WTC11 (cell line): ENCODE measurements around the gene ADARB2. TPM values are rescaled to one million over a fixed set of nuclear protein-coding genes. Genes with fewer than 3 reads are reported as not detected.

Experiments
- ATAC-seq: fragments of 200-7000 bp; cut with Tn5 transposase; 2 replicates; pipeline ENCODE4 v1.10.0; 2021; ENCODE audit warnings: mild to moderate bottlenecking, moderate library complexity
- CTCF ChIA-PET: fragments of 300-600 bp; sonication (Branson Sonifier 250); formaldehyde crosslinking; loops from one replicate; lab custom pipeline; 2021; ENCODE audit warnings: antibody characterized with exemption; lab: Charles Lee
- POLR2A ChIA-PET: fragments of 350-600 bp; sonication (Branson Sonifier 250); formaldehyde crosslinking; loops from one replicate; lab custom pipeline; 2021; ENCODE audit warnings: antibody characterized with exemption; lab: Charles Lee
- DNase-seq: peaks from one replicate; pipeline ENCODE4 v3.0.0; 2021; ENCODE audit warnings: low spot score
- H3K27ac Mint-ChIP-seq: 2 replicates; pipeline ENCODE4 v1.8.0; 2021; ENCODE audit warnings: mixed read lengths
- H3K27me3 Mint-ChIP-seq: 2 replicates; pipeline ENCODE4 v1.8.0; 2021; ENCODE audit warnings: low read depth, mild to moderate bottlenecking, moderate library complexity, mixed read lengths
- H3K36me3 Mint-ChIP-seq: 2 replicates; pipeline ENCODE4 v1.8.0; 2021; ENCODE audit warnings: mixed read lengths
- H3K4me1 Mint-ChIP-seq: 2 replicates; pipeline ENCODE4 v1.8.0; 2022; ENCODE audit warnings: mixed read lengths
- H3K4me3 Mint-ChIP-seq: 2 replicates; pipeline ENCODE4 v1.8.0; 2021; ENCODE audit warnings: mild to moderate bottlenecking, moderate library complexity, mixed read lengths
- H3K9me3 Mint-ChIP-seq: 2 replicates; pipeline ENCODE4 v1.8.0; 2021; ENCODE audit warnings: mixed read lengths
- CREB1 ChIP-seq: sonication (generic); formaldehyde crosslinking; IDR thresholded peaks from 2 replicates; pipeline ENCODE4 v1.8.0; 2023; ENCODE audit warnings: mild to moderate bottlenecking, missing genetic modification reagents
- CREM ChIP-seq: sonication (generic); formaldehyde crosslinking; IDR thresholded peaks from 2 replicates; pipeline ENCODE4 v1.8.1; 2022; ENCODE audit warnings: mild to moderate bottlenecking, missing genetic modification reagents, moderate library complexity
- E2F4 ChIP-seq: sonication (generic); formaldehyde crosslinking; IDR thresholded peaks from 2 replicates; pipeline ENCODE4 v1.8.1; 2022; ENCODE audit warnings: low read depth, mild to moderate bottlenecking, moderate library complexity, missing genetic modification reagents, borderline replicate concordance
- EMX1 ChIP-seq: fragments of 250-450 bp; sonication (Bioruptor Pico); IDR thresholded peaks from 2 replicates; pipeline ENCODE4 v1.8.0; 2021; ENCODE audit warnings: mild to moderate bottlenecking
- ESRRA ChIP-seq: sonication (generic); formaldehyde crosslinking; IDR thresholded peaks from 2 replicates; pipeline ENCODE4 v1.8.1; 2022; ENCODE audit warnings: mild to moderate bottlenecking, missing genetic modification reagents, borderline replicate concordance
- FOXP1 ChIP-seq: sonication (generic); formaldehyde crosslinking; IDR thresholded peaks from 2 replicates; pipeline ENCODE4 v1.8.0; 2022; ENCODE audit warnings: missing genetic modification reagents, mild to moderate bottlenecking, moderate library complexity, borderline replicate concordance
- FOXP4 ChIP-seq: sonication (generic); formaldehyde crosslinking; IDR thresholded peaks from 2 replicates; pipeline ENCODE4 v1.8.0; 2022; ENCODE audit warnings: mild to moderate bottlenecking, missing genetic modification reagents
- IRF2 ChIP-seq: sonication (generic); formaldehyde crosslinking; IDR thresholded peaks from 2 replicates; pipeline ENCODE4 v1.8.0; 2022; ENCODE audit warnings: low read depth, missing genetic modification reagents, borderline replicate concordance
- KAT7 ChIP-seq: sonication (generic); formaldehyde crosslinking; IDR thresholded peaks from 2 replicates; pipeline ENCODE4 v1.8.1; 2023; ENCODE audit warnings: missing genetic modification reagents, mild to moderate bottlenecking, borderline replicate concordance
- MXD4 ChIP-seq: fragments of 250-450 bp; sonication (Bioruptor Pico); IDR thresholded peaks from 2 replicates; pipeline ENCODE4 v1.8.0; 2021; ENCODE audit warnings: mild to moderate bottlenecking, moderate library complexity, borderline replicate concordance
- NR1H2 ChIP-seq: sonication (generic); formaldehyde crosslinking; IDR thresholded peaks from 2 replicates; pipeline ENCODE4 v1.9.0; 2021; ENCODE audit warnings: mild to moderate bottlenecking, moderate library complexity, missing genetic modification reagents
- NR2C2 ChIP-seq: sonication (generic); formaldehyde crosslinking; IDR thresholded peaks from 2 replicates; pipeline ENCODE4 v1.8.0; 2022; ENCODE audit warnings: mild to moderate bottlenecking, missing genetic modification reagents
- TEAD4 ChIP-seq: sonication (generic); formaldehyde crosslinking; IDR thresholded peaks from 2 replicates; pipeline ENCODE4 v1.8.0; 2022; ENCODE audit warnings: mild to moderate bottlenecking, missing genetic modification reagents
- ZNF219 ChIP-seq: sonication (generic); formaldehyde crosslinking; IDR thresholded peaks from 2 replicates; pipeline ENCODE4 v1.8.0; 2023; ENCODE audit warnings: missing genetic modification reagents, mild to moderate bottlenecking, borderline replicate concordance
- ZNF396 ChIP-seq: fragments of 250-450 bp; sonication (Bioruptor Pico); IDR thresholded peaks from 2 replicates; pipeline ENCODE4 v1.8.0; 2021; ENCODE audit warnings: mild to moderate bottlenecking, moderate library complexity, borderline replicate concordance
- ZNF671 ChIP-seq: fragments of 250-450 bp; sonication (Bioruptor Pico); IDR thresholded peaks from 2 replicates; pipeline ENCODE4 v1.8.0; 2021; ENCODE audit warnings: mild to moderate bottlenecking
- total RNA-seq: library from RNA; stranded (reverse); gene quantifications from 3 replicates; pipeline ENCODE4 v1.2.3, GENCODE V29; 2021
- TF ChIP-seq, protein P1 (sequence below): sonication (generic); formaldehyde crosslinking; IDR thresholded peaks from 2 replicates; pipeline ENCODE4 v1.8.1; 2023; ENCODE audit warnings: mild to moderate bottlenecking, moderate library complexity, missing genetic modification reagents
- TF ChIP-seq, protein P2 (sequence below): sonication (generic); formaldehyde crosslinking; IDR thresholded peaks from 2 replicates; pipeline ENCODE4 v1.8.1; 2023; ENCODE audit warnings: mild to moderate bottlenecking, missing genetic modification reagents, borderline replicate concordance
- TF ChIP-seq, protein P3 (sequence below): fragments of 250-450 bp; sonication (Bioruptor Pico); IDR thresholded peaks from 2 replicates; pipeline ENCODE4 v1.9.0; 2021; ENCODE audit warnings: mild to moderate bottlenecking
- TF ChIP-seq, protein P4 (sequence below): sonication (generic); formaldehyde crosslinking; conservative IDR thresholded peaks from 2 replicates; pipeline ENCODE4 v1.8.1; 2022; ENCODE audit warnings: mild to moderate bottlenecking, missing genetic modification reagents
- TF ChIP-seq, protein P5 (sequence below): fragments of 200-600 bp; IDR thresholded peaks from 2 replicates; pipeline ENCODE4 v1.8.0; 2022; ENCODE audit warnings: antibody characterized with exemption

ADARB2 gene
- total RNA-seq, 1 experiment from 2014 or later = 3.7 TPM

- no peaks in the 10 kb centered on the region for H3K36me3 Mint-ChIP-seq
These were observed 315.1 kb downstream of the ADARB2 start for GRCh38 chr10:1422275-1422674.

DNA sequence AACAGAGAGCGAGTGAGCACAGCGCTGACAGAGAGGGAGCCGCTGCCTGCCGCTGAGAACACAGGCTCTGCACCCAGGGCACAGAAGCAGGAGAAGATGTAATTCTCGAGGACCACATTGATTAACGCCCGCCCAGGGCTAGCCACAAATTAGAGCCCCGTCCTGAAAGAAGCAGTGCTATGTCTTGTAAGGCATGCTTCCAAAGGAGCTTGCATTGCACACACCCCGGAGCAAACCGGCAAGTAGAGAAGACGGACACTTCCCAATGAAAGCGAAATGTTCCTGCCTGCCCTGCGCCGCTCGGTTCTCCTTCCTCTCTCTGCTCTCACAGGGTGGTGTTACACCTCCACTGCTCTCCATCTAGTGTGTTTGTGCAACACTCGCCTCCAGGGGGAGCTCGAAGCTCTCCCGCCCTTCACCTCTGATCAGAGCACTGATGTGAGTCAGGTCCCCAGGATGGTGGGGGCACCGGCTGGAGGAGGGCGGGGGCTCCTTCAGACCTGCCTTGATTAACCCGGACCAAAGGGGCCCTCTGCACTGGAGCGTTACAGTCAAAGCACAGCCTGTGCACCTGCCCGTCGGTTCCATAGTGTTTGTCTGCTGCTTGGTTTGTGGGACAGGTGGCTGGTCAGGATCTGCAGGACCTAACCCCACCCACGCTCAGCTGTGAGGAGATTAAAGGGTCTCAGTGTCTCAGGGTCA lies 316.5 kb downstream of the ADARB2 start:
- Mint-ChIP-seq H3K4me1 (peaks cover 29% of the 10 kb centered on the region), H3K36me3 (no peaks in the 10 kb centered on the region), H3K4me3 (peak overlapping the region; percentile 77), H3K27me3 (peaks cover 45% of the 10 kb centered on the region), H3K9me3 (no peaks in the 10 kb centered on the region), H3K27ac (no peak overlapping the region)
- POLR2A ChIA-PET = interaction anchor here (0.6 to 0.7 kb wide), 2 partner anchors 97 to 297 kb away, joined by 4 to 5 read pairs; no protein-coding TSS in a partner anchor
- ATAC-seq (peak; percentile 99), DNase-seq (peak; percentile 94)
- CTCF ChIA-PET = interaction anchor here (0.6 to 4.0 kb wide), 49 partner anchors 9 to 1507 kb away, joined by 3 to 31 read pairs (median 4); partner anchors contain the start of gene ADARB2
- TF ChIP-seq ZNF219 = no peak
- TF ChIP-seq ESRRA (CRISPR knock-in tag) = no peak
- no peak for TF ChIP-seq E2F4 (CRISPR knock-in tag)
- no peak; the same call in 1 of the 2 replicates for TF ChIP-seq FOXP1
- TF ChIP-seq NR1H2 = no peak
- TF ChIP-seq, protein P1, sequence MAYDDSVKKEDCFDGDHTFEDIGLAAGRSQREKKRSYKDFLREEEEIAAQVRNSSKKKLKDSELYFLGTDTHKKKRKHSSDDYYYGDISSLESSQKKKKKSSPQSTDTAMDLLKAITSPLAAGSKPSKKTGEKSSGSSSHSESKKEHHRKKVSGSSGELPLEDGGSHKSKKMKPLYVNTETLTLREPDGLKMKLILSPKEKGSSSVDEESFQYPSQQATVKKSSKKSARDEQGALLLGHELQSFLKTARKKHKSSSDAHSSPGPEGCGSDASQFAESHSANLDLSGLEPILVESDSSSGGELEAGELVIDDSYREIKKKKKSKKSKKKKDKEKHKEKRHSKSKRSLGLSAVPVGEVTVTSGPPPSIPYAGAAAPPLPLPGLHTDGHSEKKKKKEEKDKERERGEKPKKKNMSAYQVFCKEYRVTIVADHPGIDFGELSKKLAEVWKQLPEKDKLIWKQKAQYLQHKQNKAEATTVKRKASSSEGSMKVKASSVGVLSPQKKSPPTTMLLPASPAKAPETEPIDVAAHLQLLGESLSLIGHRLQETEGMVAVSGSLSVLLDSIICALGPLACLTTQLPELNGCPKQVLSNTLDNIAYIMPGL (CRISPR knock-in tag) = no peak; the same call in 1 of the 2 replicates
- TF ChIP-seq, protein P2, sequence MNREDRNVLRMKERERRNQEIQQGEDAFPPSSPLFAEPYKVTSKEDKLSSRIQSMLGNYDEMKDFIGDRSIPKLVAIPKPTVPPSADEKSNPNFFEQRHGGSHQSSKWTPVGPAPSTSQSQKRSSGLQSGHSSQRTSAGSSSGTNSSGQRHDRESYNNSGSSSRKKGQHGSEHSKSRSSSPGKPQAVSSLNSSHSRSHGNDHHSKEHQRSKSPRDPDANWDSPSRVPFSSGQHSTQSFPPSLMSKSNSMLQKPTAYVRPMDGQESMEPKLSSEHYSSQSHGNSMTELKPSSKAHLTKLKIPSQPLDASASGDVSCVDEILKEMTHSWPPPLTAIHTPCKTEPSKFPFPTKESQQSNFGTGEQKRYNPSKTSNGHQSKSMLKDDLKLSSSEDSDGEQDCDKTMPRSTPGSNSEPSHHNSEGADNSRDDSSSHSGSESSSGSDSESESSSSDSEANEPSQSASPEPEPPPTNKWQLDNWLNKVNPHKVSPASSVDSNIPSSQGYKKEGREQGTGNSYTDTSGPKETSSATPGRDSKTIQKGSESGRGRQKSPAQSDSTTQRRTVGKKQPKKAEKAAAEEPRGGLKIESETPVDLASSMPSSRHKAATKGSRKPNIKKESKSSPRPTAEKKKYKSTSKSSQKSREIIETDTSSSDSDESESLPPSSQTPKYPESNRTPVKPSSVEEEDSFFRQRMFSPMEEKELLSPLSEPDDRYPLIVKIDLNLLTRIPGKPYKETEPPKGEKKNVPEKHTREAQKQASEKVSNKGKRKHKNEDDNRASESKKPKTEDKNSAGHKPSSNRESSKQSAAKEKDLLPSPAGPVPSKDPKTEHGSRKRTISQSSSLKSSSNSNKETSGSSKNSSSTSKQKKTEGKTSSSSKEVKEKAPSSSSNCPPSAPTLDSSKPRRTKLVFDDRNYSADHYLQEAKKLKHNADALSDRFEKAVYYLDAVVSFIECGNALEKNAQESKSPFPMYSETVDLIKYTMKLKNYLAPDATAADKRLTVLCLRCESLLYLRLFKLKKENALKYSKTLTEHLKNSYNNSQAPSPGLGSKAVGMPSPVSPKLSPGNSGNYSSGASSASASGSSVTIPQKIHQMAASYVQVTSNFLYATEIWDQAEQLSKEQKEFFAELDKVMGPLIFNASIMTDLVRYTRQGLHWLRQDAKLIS (CRISPR knock-in tag) = no peak
- no peak for TF ChIP-seq MXD4 (CRISPR knock-in tag)
- TF ChIP-seq, protein P3, sequence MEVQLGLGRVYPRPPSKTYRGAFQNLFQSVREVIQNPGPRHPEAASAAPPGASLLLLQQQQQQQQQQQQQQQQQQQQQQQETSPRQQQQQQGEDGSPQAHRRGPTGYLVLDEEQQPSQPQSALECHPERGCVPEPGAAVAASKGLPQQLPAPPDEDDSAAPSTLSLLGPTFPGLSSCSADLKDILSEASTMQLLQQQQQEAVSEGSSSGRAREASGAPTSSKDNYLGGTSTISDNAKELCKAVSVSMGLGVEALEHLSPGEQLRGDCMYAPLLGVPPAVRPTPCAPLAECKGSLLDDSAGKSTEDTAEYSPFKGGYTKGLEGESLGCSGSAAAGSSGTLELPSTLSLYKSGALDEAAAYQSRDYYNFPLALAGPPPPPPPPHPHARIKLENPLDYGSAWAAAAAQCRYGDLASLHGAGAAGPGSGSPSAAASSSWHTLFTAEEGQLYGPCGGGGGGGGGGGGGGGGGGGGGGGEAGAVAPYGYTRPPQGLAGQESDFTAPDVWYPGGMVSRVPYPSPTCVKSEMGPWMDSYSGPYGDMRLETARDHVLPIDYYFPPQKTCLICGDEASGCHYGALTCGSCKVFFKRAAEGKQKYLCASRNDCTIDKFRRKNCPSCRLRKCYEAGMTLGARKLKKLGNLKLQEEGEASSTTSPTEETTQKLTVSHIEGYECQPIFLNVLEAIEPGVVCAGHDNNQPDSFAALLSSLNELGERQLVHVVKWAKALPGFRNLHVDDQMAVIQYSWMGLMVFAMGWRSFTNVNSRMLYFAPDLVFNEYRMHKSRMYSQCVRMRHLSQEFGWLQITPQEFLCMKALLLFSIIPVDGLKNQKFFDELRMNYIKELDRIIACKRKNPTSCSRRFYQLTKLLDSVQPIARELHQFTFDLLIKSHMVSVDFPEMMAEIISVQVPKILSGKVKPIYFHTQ (CRISPR knock-in tag) = no peak
- TF ChIP-seq ZNF671 = no peak
- no peak for TF ChIP-seq CREB1
- no peak for TF ChIP-seq IRF2
- no peak for TF ChIP-seq FOXP4 (CRISPR knock-in tag)
- TF ChIP-seq KAT7 = no peak
- TF ChIP-seq, protein P4, sequence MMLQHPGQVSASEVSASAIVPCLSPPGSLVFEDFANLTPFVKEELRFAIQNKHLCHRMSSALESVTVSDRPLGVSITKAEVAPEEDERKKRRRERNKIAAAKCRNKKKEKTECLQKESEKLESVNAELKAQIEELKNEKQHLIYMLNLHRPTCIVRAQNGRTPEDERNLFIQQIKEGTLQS (CRISPR knock-in tag) = no peak
- TF ChIP-seq ZNF396 (CRISPR knock-in tag) = no peak
- no peak for TF ChIP-seq NR2C2 (CRISPR knock-in tag)
- TF ChIP-seq, protein P5, sequence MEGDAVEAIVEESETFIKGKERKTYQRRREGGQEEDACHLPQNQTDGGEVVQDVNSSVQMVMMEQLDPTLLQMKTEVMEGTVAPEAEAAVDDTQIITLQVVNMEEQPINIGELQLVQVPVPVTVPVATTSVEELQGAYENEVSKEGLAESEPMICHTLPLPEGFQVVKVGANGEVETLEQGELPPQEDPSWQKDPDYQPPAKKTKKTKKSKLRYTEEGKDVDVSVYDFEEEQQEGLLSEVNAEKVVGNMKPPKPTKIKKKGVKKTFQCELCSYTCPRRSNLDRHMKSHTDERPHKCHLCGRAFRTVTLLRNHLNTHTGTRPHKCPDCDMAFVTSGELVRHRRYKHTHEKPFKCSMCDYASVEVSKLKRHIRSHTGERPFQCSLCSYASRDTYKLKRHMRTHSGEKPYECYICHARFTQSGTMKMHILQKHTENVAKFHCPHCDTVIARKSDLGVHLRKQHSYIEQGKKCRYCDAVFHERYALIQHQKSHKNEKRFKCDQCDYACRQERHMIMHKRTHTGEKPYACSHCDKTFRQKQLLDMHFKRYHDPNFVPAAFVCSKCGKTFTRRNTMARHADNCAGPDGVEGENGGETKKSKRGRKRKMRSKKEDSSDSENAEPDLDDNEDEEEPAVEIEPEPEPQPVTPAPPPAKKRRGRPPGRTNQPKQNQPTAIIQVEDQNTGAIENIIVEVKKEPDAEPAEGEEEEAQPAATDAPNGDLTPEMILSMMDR = peak; percentile 77

More at GRCh38 chr10:1422275-1422674, 315.1 kb downstream of the ADARB2 start:
- TF ChIP-seq CREM (CRISPR knock-in tag) (no peak), EMX1 (CRISPR knock-in tag) (no peak), TEAD4 (no peak)
- TF ChIP-seq, all 79 proteins: peak for 0
- Mint-ChIP-seq H3K9me3 (no peaks in the 10 kb centered on the region), H3K27ac (no peak overlapping the region), H3K27me3 (peaks cover 56% of the 10 kb centered on the region), H3K4me1 (peaks cover 29% of the 10 kb centered on the region), H3K4me3 (no peak overlapping the region)
- ChIA-PET POLR2A (no interaction called here), CTCF (interaction anchor here (1.8 to 4.0 kb wide), 3 partner anchors 26 to 187 kb away, joined by 4 to 21 read pairs (median 8); no protein-coding TSS in a partner anchor)
- DNase-seq (no peak), ATAC-seq (no peak)
